WTC11 (cell line): ENCODE results near the gene KIAA0232. TPM values are rescaled to one million over a fixed set of nuclear protein-coding genes. Genes with fewer than 3 reads are reported as not detected.

Experiments used
- ATAC-seq: fragments of 200-7000 bp; cut with Tn5 transposase; 2 replicates; pipeline ENCODE4 v1.10.0; 2021; ENCODE audit warnings: mild to moderate bottlenecking, moderate library complexity
- CTCF ChIA-PET: fragments of 300-600 bp; sonication (Branson Sonifier 250); formaldehyde crosslinking; loops from one replicate; lab custom pipeline; 2021; ENCODE audit warnings: antibody characterized with exemption; lab: Charles Lee
- POLR2A ChIA-PET: fragments of 350-600 bp; sonication (Branson Sonifier 250); formaldehyde crosslinking; loops from one replicate; lab custom pipeline; 2021; ENCODE audit warnings: antibody characterized with exemption; lab: Charles Lee
- DNase-seq: peaks from one replicate; pipeline ENCODE4 v3.0.0; 2021; ENCODE audit warnings: low spot score
- H3K27ac Mint-ChIP-seq: 2 replicates; pipeline ENCODE4 v1.8.0; 2021; ENCODE audit warnings: mixed read lengths
- H3K27me3 Mint-ChIP-seq: 2 replicates; pipeline ENCODE4 v1.8.0; 2021; ENCODE audit warnings: low read depth, mild to moderate bottlenecking, moderate library complexity, mixed read lengths
- H3K36me3 Mint-ChIP-seq: 2 replicates; pipeline ENCODE4 v1.8.0; 2021; ENCODE audit warnings: mixed read lengths
- H3K4me1 Mint-ChIP-seq: 2 replicates; pipeline ENCODE4 v1.8.0; 2022; ENCODE audit warnings: mixed read lengths
- H3K4me3 Mint-ChIP-seq: 2 replicates; pipeline ENCODE4 v1.8.0; 2021; ENCODE audit warnings: mild to moderate bottlenecking, moderate library complexity, mixed read lengths
- H3K9me3 Mint-ChIP-seq: 2 replicates; pipeline ENCODE4 v1.8.0; 2021; ENCODE audit warnings: mixed read lengths
- CREB1 ChIP-seq: sonication (generic); formaldehyde crosslinking; IDR thresholded peaks from 2 replicates; pipeline ENCODE4 v1.8.0; 2023; ENCODE audit warnings: mild to moderate bottlenecking, missing genetic modification reagents
- EMX1 ChIP-seq: fragments of 250-450 bp; sonication (Bioruptor Pico); IDR thresholded peaks from 2 replicates; pipeline ENCODE4 v1.8.0; 2021; ENCODE audit warnings: mild to moderate bottlenecking
- FOXJ3 ChIP-seq: sonication (generic); formaldehyde crosslinking; IDR thresholded peaks from 2 replicates; pipeline ENCODE4 v1.9.0; 2021; ENCODE audit warnings: missing genetic modification reagents, mild to moderate bottlenecking, borderline replicate concordance
- GABPB1 ChIP-seq: sonication (generic); formaldehyde crosslinking; IDR thresholded peaks from 2 replicates; pipeline ENCODE4 v1.8.1; 2023; ENCODE audit warnings: mild to moderate bottlenecking, missing genetic modification reagents
- GRHL2 ChIP-seq: fragments of 250-450 bp; sonication (Bioruptor Pico); IDR thresholded peaks from 2 replicates; pipeline ENCODE4 v1.8.0; 2022; ENCODE audit warnings: mild to moderate bottlenecking, moderate library complexity; ENCODE audit not compliant: insufficient replicate concordance, severe bottlenecking
- JAZF1 ChIP-seq: fragments of 250-450 bp; sonication (Bioruptor Pico); IDR thresholded peaks from 2 replicates; pipeline ENCODE4 v1.9.0; 2021; ENCODE audit warnings: moderate library complexity, mild to moderate bottlenecking, inconsistent platforms
- MYBL2 ChIP-seq: sonication (generic); formaldehyde crosslinking; IDR thresholded peaks from 2 replicates; pipeline ENCODE4 v1.8.1; 2023; ENCODE audit warnings: mild to moderate bottlenecking, moderate library complexity, missing genetic modification reagents
- NR2C2 ChIP-seq: sonication (generic); formaldehyde crosslinking; IDR thresholded peaks from 2 replicates; pipeline ENCODE4 v1.8.0; 2022; ENCODE audit warnings: mild to moderate bottlenecking, missing genetic modification reagents
- NR3C1 ChIP-seq: sonication (generic); formaldehyde crosslinking; conservative IDR thresholded peaks from 2 replicates; pipeline ENCODE4 v1.8.1; 2023; ENCODE audit warnings: low read depth, mild to moderate bottlenecking, missing genetic modification reagents
- SMAD3 ChIP-seq: sonication (generic); formaldehyde crosslinking; IDR thresholded peaks from 2 replicates; pipeline ENCODE4 v1.8.0; 2022; ENCODE audit warnings: missing genetic modification reagents, mild to moderate bottlenecking, borderline replicate concordance
- SMAD4 ChIP-seq: sonication (generic); formaldehyde crosslinking; IDR thresholded peaks from 2 replicates; pipeline ENCODE4 v1.8.0; 2022; ENCODE audit warnings: mild to moderate bottlenecking, missing genetic modification reagents
- SP1 ChIP-seq: sonication (generic); formaldehyde crosslinking; conservative IDR thresholded peaks from 2 replicates; pipeline ENCODE4 v1.8.1; 2022; ENCODE audit warnings: missing genetic modification reagents
- TCF7 ChIP-seq: sonication (generic); formaldehyde crosslinking; IDR thresholded peaks from 2 replicates; pipeline ENCODE4 v1.8.0; 2022; ENCODE audit warnings: mild to moderate bottlenecking, low read depth, missing genetic modification reagents, moderate library complexity
- TEAD1 ChIP-seq: sonication (generic); formaldehyde crosslinking; IDR thresholded peaks from 2 replicates; pipeline ENCODE4 v1.8.0; 2022; ENCODE audit warnings: mild to moderate bottlenecking, missing genetic modification reagents
- ZBTB21 ChIP-seq: sonication (generic); formaldehyde crosslinking; IDR thresholded peaks from 2 replicates; pipeline ENCODE4 v1.8.1; 2023; ENCODE audit warnings: mild to moderate bottlenecking, missing genetic modification reagents, borderline replicate concordance
- ZNF121 ChIP-seq: sonication (generic); formaldehyde crosslinking; IDR thresholded peaks from 2 replicates; pipeline ENCODE4 v1.8.0; 2023; ENCODE audit warnings: missing genetic modification reagents
- ZNF138 ChIP-seq: sonication (generic); formaldehyde crosslinking; conservative IDR thresholded peaks from 2 replicates; pipeline ENCODE4 v1.8.1; 2022; ENCODE audit warnings: mild to moderate bottlenecking, moderate library complexity, missing genetic modification reagents
- ZNF263 ChIP-seq: sonication (generic); formaldehyde crosslinking; IDR thresholded peaks from 2 replicates; pipeline ENCODE4 v1.8.1; 2022; ENCODE audit warnings: low read depth, mild to moderate bottlenecking, moderate library complexity, missing genetic modification reagents
- ZNF416 ChIP-seq: fragments of 250-450 bp; sonication (Bioruptor Pico); IDR thresholded peaks from 2 replicates; pipeline ENCODE4 v1.9.0; 2021; ENCODE audit warnings: mild to moderate bottlenecking, inconsistent platforms
- total RNA-seq: library from RNA; stranded (reverse); gene quantifications from 3 replicates; pipeline ENCODE4 v1.2.3, GENCODE V29; 2021
- TF ChIP-seq, protein P1 (sequence below): fragments of 250-450 bp; sonication (Bioruptor Pico); conservative IDR thresholded peaks from 2 replicates; pipeline ENCODE4 v1.9.0; 2021; ENCODE audit warnings: mild to moderate bottlenecking
- TF ChIP-seq, protein P2 (sequence below): sonication (generic); formaldehyde crosslinking; IDR thresholded peaks from 2 replicates; pipeline ENCODE4 v1.8.1; 2022; ENCODE audit warnings: low read depth, missing genetic modification reagents, borderline replicate concordance
- TF ChIP-seq, protein P3 (sequence below): sonication (generic); formaldehyde crosslinking; IDR thresholded peaks from 2 replicates; pipeline ENCODE4 v1.8.0; 2023; ENCODE audit warnings: missing genetic modification reagents
- TF ChIP-seq, protein P4 (sequence below): fragments of 250-450 bp; sonication (Bioruptor Pico); IDR thresholded peaks from 2 replicates; pipeline ENCODE4 v1.9.0; 2021; ENCODE audit warnings: mild to moderate bottlenecking
- TF ChIP-seq, protein P5 (sequence below): sonication (generic); formaldehyde crosslinking; IDR thresholded peaks from 2 replicates; pipeline ENCODE4 v1.8.1; 2022; ENCODE audit warnings: mild to moderate bottlenecking, missing genetic modification reagents, moderate library complexity, borderline replicate concordance
- TF ChIP-seq, protein P6 (sequence below): sonication (generic); formaldehyde crosslinking; IDR thresholded peaks from 2 replicates; pipeline ENCODE4 v1.8.0; 2022; ENCODE audit warnings: mild to moderate bottlenecking, missing genetic modification reagents
- TF ChIP-seq, protein P7 (sequence below): sonication (generic); formaldehyde crosslinking; IDR thresholded peaks from 2 replicates; pipeline ENCODE4 v1.8.1; 2023; ENCODE audit warnings: mild to moderate bottlenecking, missing genetic modification reagents

KIAA0232 gene
- total RNA-seq, 1 experiment from 2014 or later = 23.2 TPM

DNA sequence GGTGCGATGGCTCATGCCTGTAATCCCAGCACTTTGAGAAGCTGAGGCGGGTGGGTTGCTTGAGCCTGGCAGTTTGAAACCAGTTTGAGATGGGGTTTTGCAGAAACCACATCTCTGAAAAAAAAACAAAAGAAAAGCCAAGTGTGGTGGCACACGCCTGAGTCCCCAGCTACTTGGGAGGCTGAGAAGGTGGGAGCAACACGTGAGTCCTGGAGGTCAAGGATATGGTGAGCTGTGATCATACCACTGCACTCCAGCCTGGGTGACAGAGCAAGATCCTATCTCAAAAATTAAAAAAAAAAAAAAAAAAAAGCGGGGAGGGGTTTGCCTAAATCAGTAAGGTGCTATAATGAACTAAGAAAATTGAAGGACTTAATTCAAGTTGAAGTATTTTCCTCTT lies 68.9 kb downstream of the KIAA0232 start (continued):
- TF ChIP-seq TEAD1 (CRISPR knock-in tag) = no peak
- TF ChIP-seq ZNF138 (CRISPR knock-in tag) = no peak
- TF ChIP-seq NR2C2 (CRISPR knock-in tag) = no peak
- TF ChIP-seq, protein P1, sequence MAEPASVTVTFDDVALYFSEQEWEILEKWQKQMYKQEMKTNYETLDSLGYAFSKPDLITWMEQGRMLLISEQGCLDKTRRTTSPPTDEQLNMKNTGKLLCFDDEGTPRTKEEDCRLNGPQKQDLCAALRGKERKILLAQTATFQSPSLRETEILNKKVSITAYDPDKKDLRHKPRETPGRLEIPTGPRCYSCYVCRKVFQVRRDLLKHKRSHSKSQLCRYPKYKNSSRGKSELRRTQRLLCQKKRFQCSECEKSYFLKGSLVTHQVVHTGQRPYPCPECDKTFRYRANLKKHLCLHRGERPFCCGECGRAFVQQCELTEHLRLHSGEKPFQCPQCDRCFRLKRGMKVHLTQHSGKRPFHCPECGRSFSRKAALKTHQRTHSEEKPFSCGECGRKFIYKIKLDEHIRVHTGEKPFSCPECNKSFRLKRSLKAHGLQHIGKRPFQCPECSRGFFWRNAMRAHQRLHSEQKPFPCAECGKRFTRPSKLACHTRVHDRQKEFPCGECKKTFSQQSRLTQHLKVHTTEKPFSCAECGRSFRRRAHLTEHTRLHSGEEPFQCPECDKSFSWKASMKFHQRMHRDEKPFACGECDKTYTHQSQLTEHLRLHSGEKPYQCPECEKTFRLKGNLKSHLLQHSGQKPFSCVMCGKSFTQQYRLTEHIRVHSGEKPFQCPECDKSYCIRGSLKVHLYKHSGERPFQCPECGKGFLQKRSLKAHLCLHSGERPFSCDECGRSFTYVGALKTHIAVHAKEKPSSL = no peak

DNA sequence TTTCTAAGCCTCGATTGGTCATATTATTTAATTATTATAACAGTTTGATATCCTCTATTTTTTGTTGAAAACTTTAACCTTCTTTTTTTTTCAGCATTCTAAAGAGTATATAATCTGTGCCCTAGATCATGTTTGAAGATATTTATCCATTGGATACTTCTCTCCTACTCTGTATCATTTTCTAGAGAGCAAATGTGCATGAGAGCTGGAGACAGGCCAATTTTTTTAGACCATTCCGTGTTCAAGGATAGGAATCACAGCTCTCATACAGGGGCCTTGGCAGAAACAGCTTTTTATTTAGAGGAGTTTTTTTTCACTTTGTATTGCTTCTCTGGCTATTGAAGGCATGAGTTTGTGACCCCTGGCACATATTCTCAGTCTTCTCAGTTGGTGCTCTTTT lies 69.4 kb downstream of the KIAA0232 start:
- ATAC-seq (no peak), DNase-seq (no peak)
- Mint-ChIP-seq H3K27ac (no peak overlapping the region), H3K36me3 (peaks cover 33% of the 10 kb centered on the region), H3K4me3 (no peak overlapping the region), H3K27me3 (no peaks in the 10 kb centered on the region), H3K9me3 (peaks cover 17% of the 10 kb centered on the region), H3K4me1 (peaks cover 40% of the 10 kb centered on the region)
- CTCF ChIA-PET = interaction anchor here (2.0 kb wide), 1 partner anchor 22 kb away, joined by 6 read pairs; no protein-coding TSS in a partner anchor
- POLR2A ChIA-PET = no interaction called here
- TF ChIP-seq, protein P2, sequence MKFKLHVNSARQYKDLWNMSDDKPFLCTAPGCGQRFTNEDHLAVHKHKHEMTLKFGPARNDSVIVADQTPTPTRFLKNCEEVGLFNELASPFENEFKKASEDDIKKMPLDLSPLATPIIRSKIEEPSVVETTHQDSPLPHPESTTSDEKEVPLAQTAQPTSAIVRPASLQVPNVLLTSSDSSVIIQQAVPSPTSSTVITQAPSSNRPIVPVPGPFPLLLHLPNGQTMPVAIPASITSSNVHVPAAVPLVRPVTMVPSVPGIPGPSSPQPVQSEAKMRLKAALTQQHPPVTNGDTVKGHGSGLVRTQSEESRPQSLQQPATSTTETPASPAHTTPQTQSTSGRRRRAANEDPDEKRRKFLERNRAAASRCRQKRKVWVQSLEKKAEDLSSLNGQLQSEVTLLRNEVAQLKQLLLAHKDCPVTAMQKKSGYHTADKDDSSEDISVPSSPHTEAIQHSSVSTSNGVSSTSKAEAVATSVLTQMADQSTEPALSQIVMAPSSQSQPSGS (CRISPR knock-in tag) = no peak
- TF ChIP-seq, protein P3, sequence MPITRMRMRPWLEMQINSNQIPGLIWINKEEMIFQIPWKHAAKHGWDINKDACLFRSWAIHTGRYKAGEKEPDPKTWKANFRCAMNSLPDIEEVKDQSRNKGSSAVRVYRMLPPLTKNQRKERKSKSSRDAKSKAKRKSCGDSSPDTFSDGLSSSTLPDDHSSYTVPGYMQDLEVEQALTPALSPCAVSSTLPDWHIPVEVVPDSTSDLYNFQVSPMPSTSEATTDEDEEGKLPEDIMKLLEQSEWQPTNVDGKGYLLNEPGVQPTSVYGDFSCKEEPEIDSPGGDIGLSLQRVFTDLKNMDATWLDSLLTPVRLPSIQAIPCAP (CRISPR knock-in tag) = no peak
- TF ChIP-seq ZNF416 = no peak
- TF ChIP-seq SMAD3 (CRISPR knock-in tag) = no peak
- TF ChIP-seq SMAD4 (CRISPR knock-in tag) = no peak
- TF ChIP-seq CREB1 (CRISPR knock-in tag) = no peak
- TF ChIP-seq, protein P4, sequence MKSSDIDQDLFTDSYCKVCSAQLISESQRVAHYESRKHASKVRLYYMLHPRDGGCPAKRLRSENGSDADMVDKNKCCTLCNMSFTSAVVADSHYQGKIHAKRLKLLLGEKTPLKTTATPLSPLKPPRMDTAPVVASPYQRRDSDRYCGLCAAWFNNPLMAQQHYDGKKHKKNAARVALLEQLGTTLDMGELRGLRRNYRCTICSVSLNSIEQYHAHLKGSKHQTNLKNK (CRISPR knock-in tag) = no peak
- TF ChIP-seq, protein P5, sequence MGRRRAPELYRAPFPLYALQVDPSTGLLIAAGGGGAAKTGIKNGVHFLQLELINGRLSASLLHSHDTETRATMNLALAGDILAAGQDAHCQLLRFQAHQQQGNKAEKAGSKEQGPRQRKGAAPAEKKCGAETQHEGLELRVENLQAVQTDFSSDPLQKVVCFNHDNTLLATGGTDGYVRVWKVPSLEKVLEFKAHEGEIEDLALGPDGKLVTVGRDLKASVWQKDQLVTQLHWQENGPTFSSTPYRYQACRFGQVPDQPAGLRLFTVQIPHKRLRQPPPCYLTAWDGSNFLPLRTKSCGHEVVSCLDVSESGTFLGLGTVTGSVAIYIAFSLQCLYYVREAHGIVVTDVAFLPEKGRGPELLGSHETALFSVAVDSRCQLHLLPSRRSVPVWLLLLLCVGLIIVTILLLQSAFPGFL = no peak
- no peak for TF ChIP-seq FOXJ3 (CRISPR knock-in tag)
- no peak for TF ChIP-seq GRHL2
- no peak for TF ChIP-seq SP1
- TF ChIP-seq JAZF1 (CRISPR knock-in tag) = no peak

DNA sequence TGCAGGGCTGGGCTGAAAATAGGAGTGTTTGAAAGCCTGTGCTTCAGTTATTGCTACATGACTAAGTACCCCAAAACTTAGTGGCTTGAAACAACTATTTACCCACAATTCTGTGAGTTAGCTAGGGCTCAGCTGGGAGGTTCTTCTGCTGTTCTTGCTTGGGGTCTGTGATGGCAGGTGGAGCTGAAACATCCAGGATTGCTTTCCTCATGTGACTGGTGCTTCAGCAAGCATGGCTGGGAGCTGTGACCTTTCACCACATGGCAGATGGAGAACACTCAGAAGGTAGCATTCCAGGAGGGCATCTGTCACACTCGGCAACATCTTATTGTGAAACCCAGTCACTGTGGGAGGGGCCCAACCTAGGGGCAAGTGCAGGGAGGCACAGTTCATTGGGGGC lies 70.1 kb downstream of the KIAA0232 start:
- Mint-ChIP-seq H3K4me1 (peaks cover 34% of the 10 kb centered on the region), H3K36me3 (peaks cover 35% of the 10 kb centered on the region), H3K27me3 (no peaks in the 10 kb centered on the region), H3K9me3 (peaks cover 17% of the 10 kb centered on the region), H3K27ac (no peak overlapping the region), H3K4me3 (no peak overlapping the region)
- ChIA-PET POLR2A (no interaction called here), CTCF (interaction anchor here (1.0 kb wide), 1 partner anchor 21 kb away, joined by 3 read pairs; no protein-coding TSS in a partner anchor)
- no peak for ATAC-seq
- no peak for DNase-seq
- TF ChIP-seq, protein P5 = no peak
- TF ChIP-seq NR3C1 = no peak
- TF ChIP-seq, protein P6, sequence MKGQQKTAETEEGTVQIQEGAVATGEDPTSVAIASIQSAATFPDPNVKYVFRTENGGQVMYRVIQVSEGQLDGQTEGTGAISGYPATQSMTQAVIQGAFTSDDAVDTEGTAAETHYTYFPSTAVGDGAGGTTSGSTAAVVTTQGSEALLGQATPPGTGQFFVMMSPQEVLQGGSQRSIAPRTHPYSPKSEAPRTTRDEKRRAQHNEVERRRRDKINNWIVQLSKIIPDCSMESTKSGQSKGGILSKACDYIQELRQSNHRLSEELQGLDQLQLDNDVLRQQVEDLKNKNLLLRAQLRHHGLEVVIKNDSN (CRISPR knock-in tag) = no peak
- no peak for TF ChIP-seq MYBL2
- no peak for TF ChIP-seq TEAD1 (CRISPR knock-in tag)
- TF ChIP-seq, protein P7, sequence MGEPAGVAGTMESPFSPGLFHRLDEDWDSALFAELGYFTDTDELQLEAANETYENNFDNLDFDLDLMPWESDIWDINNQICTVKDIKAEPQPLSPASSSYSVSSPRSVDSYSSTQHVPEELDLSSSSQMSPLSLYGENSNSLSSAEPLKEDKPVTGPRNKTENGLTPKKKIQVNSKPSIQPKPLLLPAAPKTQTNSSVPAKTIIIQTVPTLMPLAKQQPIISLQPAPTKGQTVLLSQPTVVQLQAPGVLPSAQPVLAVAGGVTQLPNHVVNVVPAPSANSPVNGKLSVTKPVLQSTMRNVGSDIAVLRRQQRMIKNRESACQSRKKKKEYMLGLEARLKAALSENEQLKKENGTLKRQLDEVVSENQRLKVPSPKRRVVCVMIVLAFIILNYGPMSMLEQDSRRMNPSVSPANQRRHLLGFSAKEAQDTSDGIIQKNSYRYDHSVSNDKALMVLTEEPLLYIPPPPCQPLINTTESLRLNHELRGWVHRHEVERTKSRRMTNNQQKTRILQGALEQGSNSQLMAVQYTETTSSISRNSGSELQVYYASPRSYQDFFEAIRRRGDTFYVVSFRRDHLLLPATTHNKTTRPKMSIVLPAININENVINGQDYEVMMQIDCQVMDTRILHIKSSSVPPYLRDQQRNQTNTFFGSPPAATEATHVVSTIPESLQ = no peak
- no peak for TF ChIP-seq EMX1 (CRISPR knock-in tag)
- no peak for TF ChIP-seq ZNF263
- TF ChIP-seq TCF7 (CRISPR knock-in tag) = no peak
- TF ChIP-seq JAZF1 (CRISPR knock-in tag) = no peak
- TF ChIP-seq ZNF121 = no peak
- no peak for TF ChIP-seq GABPB1
- TF ChIP-seq ZBTB21 = no peak
